NCI-H82 (cell line): ENCODE measurements around the gene PKLR.
A peak's percentile ranks its signal among the peaks of the same experiment; 100 is the strongest.

Experiments used
- DNase-seq: peaks from one replicate; lab custom pipeline; 2025; lab: John Stamatoyannopoulos, UW

Gene PKLR

DNA sequence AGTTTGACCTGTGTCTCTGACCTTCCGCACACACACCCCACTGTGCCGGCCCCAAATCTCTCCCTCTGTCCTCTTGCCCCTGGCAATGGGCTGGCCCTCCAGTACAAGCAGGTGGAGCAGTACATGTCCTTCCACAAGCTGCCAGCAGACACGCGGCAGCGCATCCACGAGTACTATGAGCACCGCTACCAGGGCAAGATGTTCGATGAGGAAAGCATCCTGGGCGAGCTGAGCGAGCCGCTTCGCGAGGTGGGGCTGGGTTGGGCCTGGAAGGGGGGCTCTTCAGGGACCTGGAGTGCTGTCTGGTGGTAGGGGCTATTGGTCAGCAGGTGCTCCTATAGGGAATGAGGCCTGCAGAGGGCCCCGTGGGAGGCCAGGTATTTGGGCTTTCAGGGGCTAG is 16.2 kb downstream of the PKLR start:
- no peak for DNase-seq

DNA sequence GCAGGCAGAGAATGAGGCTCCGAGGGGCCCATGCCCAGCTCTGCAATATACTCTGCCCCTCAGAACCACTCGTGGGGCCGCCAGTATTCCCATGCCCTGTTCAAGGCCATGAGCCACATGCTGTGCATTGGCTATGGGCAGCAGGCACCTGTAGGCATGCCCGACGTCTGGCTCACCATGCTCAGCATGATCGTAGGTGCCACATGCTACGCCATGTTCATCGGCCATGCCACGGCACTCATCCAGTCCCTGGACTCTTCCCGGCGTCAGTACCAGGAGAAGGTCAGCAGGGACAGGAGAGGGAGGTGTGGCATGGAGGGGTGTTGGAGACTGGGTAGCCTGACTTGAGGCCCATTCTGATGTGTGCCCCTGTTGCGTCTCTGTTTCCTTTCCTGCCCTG is 16.8 kb downstream of the PKLR start:
- DNase-seq: no peak

DNA sequence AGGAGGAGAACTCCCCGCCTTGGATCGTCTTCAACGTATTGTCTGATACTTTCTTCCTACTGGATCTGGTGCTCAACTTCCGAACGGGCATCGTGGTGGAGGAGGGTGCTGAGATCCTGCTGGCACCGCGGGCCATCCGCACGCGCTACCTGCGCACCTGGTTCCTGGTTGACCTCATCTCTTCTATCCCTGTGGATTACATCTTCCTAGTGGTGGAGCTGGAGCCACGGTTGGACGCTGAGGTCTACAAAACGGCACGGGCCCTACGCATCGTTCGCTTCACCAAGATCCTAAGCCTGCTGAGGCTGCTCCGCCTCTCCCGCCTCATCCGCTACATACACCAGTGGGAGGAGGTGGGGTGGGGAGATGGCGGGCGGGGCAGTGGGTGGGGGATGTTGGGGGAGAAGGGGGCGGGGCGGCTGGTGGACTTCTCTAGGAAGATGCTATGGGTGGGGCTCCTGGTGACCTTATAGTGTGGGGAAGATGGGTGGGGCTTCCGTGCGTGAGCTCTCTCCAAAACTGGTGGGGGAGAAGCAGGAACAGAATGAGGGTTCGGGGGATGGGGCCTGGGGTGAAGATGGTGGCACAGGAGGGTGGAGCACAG is 18.6 kb downstream of the PKLR start:
- DNase-seq: peak; percentile 38

DNA sequence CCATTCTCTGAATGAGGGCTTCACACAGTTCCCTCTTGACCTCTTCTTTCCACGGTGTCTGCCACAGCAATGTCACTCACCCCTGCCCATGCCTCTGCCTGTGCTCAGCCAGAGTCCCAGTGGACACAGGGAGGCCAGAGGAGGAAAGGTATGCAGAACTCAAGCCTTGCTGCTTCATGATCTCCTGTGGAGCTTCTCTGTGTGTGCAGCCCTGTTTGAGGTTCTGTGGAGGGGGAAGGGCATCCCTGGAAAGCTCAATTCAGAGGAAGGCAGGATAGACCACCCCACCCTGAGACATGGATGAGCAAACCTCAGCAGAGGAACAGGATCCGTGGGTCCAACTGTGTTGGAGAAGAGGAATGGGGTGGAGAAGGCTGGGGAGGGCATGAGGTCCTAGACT is 22.0 kb downstream of the PKLR start:
- no peak for DNase-seq

- DNase-seq: no peak
Measured at GRCh38 chr1:155278689-155279160, 22.5 kb downstream of the PKLR start.

DNA sequence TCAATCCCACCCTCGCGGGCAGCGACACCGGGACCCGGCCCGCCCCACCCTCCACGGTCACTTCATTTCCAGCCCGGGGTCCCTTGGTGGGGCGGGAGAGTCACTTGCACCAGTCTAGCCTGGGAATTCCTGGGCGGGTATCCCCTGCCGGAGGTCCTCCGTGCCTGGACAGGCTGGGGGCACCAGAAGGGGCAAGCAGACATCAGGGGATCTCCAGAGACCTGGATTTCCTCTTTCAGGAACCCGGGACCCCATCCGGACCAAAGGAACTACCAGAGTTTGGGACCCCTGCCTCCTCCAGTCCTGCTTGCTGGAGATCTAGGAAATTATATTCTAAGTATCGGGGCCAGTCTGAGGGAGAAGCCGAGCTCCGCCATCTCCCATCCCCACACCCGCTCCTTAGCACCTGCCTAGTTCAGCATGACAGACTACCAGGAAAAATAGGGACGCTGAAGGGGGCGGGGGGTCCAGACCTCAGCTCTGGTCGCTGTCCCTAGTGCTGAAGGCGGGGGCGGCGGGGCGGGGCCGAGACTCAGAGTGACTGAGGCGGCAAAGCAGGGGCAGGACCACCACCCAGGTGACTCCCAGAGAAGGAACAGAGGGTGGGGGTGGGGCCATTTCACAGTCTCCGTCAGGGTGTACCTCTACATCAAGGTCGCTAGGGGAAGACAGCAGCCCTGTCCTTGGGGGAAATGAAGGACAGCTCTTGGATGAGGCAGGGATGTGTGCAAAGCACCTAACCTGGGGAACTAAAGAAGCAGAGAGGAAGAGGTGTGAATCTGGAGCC is 23.1 kb downstream of the PKLR start:
- peak; percentile 87 for DNase-seq

DNA sequence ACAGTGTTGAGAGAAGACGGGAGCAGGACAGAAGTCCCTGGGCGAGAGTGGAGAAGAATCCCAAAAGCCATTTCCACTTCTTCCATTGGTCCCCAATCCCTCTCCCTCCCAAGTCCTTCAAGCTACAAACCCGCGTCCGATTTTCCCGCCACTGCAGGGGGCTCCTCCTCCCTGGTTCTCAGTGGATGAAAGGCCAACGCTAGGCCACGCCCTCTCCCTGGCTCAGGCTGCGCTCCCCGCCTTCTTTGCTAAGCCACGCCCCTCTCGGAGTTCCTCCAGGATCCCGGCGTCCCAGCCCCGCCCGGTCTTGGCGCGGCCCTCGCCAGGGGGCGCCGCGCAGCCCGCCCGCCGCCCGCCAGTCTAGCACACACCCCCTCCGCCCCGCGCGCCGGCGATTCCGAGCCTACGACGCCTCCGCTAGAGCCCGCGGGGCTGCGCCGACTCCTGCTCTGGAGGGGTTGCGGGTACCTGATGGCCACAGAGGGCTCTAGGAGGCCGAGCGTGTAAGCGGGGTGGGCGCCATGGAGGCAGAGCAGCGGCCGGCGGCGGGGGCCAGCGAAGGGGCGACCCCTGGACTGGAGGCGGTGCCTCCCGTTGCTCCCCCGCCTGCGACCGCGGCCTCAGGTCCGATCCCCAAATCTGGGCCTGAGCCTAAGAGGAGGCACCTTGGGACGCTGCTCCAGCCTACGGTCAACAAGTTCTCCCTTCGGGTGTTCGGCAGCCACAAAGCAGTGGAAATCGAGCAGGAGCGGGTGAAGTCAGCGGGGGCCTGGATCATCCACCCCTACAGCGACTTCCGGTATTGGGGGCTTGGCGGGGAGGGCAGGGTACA is 24.0 kb downstream of the PKLR start, which contains the start of gene HCN3:
Gene HCN3 (plus strand): TSS at position 394 of the 832 bp plus-strand sequence. CDS start 128 bp downstream, at position 522.
- peak; percentile 100 for DNase-seq

GRCh38 chr1:155273343-155274245 is 27.6 kb downstream of the PKLR start, which contains the start of gene CLK2:
Gene CLK2 (minus strand): TSS chr1:155273504. CDS start chr1:155270977, 2,527 bp downstream.
- peak; percentile 100 for DNase-seq

DNA sequence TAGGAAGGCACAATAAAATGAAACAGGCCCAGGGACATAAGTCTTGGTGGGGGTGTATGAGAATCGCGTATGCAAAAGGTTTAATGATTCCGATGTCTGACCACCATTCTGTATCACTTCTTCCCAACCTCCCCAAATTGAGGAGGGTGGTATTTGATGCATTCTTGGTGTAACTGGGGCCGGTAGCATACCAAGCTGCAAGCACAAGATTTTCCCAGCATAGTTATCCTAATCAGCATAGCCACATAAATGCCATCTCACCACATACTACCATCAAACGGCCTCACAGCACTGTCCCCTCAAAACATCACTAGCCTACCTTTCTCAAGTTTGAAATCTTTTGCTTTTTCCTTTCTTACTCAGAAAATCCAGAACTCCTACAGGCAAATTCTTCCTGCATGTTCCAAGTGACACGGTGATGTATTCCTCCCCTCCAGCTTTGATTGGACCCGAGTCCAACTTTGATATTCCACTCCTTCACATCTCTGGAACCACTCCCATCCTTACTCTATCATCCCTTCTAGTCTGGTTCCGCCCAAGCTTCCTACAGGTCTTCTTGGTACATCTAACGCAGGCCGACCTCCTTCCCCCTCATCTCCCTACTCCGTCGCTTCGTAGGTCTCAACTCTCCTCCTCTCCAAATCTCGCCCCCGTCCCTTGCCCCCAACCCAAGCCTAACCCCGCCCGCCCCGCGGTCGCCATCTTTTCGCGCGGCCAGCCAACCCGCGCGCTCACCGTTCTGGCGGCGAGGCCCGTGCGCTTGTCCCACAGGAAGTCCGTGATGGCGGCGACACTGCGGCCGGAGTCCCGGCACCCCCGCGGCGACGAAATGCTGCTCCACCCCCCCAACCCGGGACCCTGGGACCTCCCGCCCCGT is 28.5 kb downstream of the PKLR start:
- peak; percentile 87 for DNase-seq

DNA sequence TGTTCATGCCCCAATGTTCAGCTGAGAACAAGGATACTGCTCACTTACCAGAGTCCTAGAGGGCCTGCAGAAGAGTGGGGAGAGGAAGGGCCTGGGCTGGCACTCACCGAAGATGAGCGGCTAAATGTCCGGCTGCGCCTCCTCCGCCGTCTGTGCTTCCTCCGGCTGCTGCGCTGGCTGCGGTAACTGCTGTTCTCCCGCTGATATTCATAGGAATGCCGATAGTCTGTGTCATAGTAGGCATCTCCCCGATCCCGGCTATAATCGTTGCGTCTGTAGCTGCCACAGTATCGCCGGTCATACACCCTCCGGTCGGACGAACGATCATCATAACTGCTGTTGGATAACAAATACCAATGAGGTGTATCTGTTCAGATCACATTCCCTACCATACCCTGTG is 31.9 kb downstream of the PKLR start:
- no peak for DNase-seq

- no peak for DNase-seq
Measured at GRCh38 chr1:155268630-155269029, 32.6 kb downstream of the PKLR start.

DNA sequence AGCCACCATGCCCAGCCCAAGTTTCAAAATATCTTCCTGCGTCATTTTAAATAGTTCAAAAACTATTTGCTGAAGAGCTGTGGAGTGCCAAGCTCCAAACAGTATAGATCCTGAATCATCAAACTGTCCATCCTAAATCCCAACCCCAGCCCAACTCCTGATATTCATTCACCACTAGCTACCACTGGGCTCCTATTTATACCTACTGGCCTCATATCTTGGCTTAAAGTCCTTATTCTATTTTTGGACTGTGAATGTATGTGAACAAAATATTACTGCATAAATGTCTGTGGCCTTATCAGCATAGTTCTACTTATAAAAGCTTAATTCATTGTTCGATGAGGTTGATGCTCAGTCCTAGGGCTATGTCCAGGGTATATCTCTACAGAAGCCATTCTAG is 33.9 kb downstream of the PKLR start:
- no peak for DNase-seq

DNA sequence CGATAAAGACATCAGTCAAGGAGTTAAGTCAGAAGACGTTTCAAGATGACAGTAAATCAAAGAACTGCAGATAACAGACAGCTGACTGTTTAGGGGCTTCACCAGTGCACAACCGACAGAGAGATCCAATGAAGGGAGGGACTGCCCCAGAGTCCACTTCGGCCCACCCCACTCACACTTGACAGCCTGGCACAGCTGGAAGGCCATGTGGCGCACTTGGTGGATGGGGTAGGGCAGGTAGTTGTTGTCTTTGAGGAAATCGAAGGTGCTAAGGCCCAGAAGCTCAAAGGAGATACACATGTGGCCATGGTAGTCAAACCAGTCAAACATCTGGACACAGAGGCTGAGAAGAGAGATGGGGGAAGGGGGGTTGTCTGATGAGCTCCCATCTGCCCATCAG is 34.7 kb downstream of the PKLR start:
- no peak for DNase-seq

- no peak for DNase-seq
Measured at GRCh38 chr1:155263067-155263466, 38.2 kb downstream of the PKLR start.

DNA sequence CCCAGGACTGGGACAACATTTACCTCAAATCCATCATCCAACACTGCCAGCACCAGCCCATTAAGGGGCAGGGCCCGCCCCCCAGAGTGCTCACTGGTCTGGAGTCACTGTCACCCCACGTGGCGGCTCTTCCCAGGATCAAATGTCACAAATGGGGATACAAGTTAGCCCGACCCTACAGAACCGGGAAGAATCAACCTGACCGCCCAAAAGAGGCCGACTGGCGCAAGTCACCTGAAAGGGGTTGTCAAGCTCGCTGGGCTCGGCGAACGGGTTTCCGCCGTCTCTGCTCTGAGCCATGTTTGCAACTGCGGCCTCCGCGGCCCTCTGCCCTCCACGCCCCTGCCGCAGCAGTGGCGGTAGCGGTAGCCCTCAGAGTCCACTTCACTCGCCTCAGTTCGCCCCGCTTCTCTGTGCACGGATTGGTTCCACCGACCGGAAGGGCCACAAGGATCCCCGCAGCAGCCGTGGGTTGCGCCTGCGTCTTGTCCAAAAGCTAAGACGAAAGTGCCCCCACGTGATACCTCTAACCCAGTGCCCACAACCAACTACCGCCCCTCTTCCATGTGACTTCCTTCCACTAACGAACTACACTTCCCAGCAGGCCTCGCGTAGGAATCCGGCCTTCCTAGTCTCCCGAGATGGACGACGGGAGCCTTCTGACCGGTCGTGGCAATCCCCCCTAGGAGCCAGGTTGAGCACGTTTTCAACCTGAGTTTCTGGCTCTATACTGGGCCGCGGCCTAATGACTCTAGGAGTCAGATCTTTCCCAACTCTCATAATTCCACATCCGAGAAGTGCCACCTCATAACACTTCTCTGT is 39.2 kb downstream of the PKLR start, which contains the start of gene SCAMP3:
Gene SCAMP3 (minus strand): TSS at position 509 of the 822 bp plus-strand sequence. CDS start 209 bp downstream, at position 300.
- peak; percentile 100 for DNase-seq

DNA sequence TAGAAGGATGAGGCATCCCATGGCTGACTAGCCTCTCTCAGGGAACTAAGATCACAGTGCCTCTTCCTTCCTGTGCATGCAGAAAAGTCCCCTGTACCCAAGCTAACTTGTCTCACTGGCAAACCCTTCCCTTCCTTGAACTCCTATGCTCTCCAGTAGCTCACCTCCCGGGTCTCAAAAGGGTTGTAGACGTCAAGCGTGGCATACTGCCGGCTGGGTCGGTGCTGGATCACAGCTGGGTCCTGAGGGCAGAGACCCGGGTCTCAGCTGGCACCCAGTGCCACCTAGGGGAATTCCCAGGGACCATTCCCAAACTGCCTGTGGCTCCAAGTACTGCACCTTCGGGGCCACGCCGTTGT is 39.8 kb downstream of the PKLR start:
- DNase-seq: no peak

DNA sequence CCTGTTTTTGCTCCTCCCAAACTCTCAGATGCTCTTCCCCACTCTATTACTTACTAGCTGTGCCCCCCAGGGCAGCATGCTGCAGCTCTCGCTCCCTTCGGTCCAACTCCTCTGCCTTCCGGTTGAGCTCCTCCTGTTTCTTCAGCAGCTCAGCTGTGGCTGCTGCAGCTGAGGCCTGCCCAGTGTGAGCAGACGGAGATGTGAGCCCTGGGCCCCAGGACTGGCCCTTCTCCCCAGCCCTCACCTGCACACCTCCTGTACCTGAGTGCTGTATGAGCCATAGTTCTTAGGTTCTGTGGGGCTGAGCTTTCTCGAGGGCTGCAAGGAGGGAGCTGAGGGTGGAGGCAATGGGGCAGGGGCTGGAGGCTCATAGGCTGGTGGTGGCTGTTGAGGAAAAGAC is 41.0 kb downstream of the PKLR start:
- no peak for DNase-seq

DNA sequence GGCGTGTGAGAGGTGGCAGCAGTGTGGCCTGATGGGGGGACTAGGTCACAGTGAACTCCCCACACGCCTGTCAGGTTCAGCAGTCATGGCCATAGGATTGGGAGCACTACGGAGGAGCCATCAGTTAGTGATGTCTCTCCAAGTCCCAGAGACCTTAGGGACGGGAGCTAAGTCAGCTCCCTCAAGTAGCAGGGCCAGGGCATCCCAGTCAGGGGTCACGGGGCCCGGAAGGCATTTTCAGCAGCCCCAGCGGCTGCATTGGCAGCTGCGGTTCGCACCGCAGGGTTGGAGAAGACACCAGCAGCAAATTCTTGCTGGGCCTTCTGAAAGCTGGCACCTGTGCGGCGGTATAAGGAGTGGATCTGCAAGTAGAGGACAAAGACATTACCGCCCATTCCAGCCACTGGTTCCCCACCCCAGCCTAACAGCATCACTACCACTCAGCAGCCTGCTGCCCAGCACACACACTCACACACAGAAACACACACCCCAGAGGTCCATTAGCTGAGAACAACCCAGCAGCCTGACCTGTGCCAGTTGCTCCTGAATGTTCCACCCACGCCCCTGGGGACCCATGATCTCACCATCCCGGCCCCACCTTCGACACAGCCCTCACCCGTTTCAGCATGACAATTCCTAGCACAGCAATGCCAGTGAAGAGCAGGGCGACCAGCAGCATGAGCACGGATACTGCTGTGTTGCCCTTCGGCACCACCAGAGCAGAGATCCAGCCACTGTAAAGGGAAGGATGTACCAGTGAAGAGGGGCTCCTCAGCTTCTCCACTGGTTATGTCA is 45.0 kb downstream of the PKLR start:
- DNase-seq: no peak
